Measurements from ENCODE around the gene DTNB. TPM values are rescaled to one million over a fixed set of nuclear protein-coding genes. Genes with fewer than 3 reads are reported as not detected.

DTNB gene
- total RNA-seq, 1 donor from 2014 or later: 8.5 TPM

GRCh38 chr2:25692143-25692542 lies 18.8 kb upstream of the DTNB start:
- H3K27ac Mint-ChIP-seq (ENCODE audit: unreplicated experiment): no peak overlapping the region
- H3K4me1 Mint-ChIP-seq (ENCODE audit: low read depth): peaks cover 20% of the 10 kb centered on the region
- no peaks in the 10 kb centered on the region for H3K36me3 Mint-ChIP-seq (ENCODE audit: low read depth)
- H3K27me3 Mint-ChIP-seq (ENCODE audit: low read depth): no peaks in the 10 kb centered on the region
- no peak for TF ChIP-seq CTCF (IDR thresholded peaks at IDR 0.05)
- no peak for DNase-seq (ENCODE audit: low spot score)
- H3K4me3 Mint-ChIP-seq (ENCODE audit: unreplicated experiment): no peak overlapping the region
- no peaks in the 10 kb centered on the region for H3K9me3 Mint-ChIP-seq (ENCODE audit: low read depth)

- no peak for DNase-seq (ENCODE audit: low spot score)
- Mint-ChIP-seq H3K9me3 (ENCODE audit: low read depth) (no peaks in the 10 kb centered on the region), H3K4me3 (ENCODE audit: unreplicated experiment) (no peak overlapping the region), H3K4me1 (ENCODE audit: low read depth) (peaks cover 20% of the 10 kb centered on the region), H3K27me3 (ENCODE audit: low read depth) (no peaks in the 10 kb centered on the region), H3K36me3 (ENCODE audit: low read depth) (no peaks in the 10 kb centered on the region), H3K27ac (ENCODE audit: unreplicated experiment) (no peak overlapping the region)
- TF ChIP-seq CTCF (IDR thresholded peaks at IDR 0.05): no peak
Measured at GRCh38 chr2:25690058-25690457, 16.7 kb upstream of the DTNB start.

GRCh38 chr2:25688236-25688635 lies 14.9 kb upstream of the DTNB start:
- no peaks in the 10 kb centered on the region for H3K36me3 Mint-ChIP-seq (ENCODE audit: low read depth)
- no peak overlapping the region for H3K27ac Mint-ChIP-seq (ENCODE audit: unreplicated experiment)
- DNase-seq (ENCODE audit: low spot score): no peak
- no peaks in the 10 kb centered on the region for H3K27me3 Mint-ChIP-seq (ENCODE audit: low read depth)
- no peak for TF ChIP-seq CTCF (IDR thresholded peaks at IDR 0.05)
- H3K4me3 Mint-ChIP-seq (ENCODE audit: unreplicated experiment): no peak overlapping the region
- no peaks in the 10 kb centered on the region for H3K9me3 Mint-ChIP-seq (ENCODE audit: low read depth)
- peaks cover 20% of the 10 kb centered on the region for H3K4me1 Mint-ChIP-seq (ENCODE audit: low read depth)

- no peak for TF ChIP-seq CTCF (IDR thresholded peaks at IDR 0.05)
- peaks cover 9% of the 10 kb centered on the region for H3K4me1 Mint-ChIP-seq (ENCODE audit: low read depth)
- no peaks in the 10 kb centered on the region for H3K9me3 Mint-ChIP-seq (ENCODE audit: low read depth)
- no peak for DNase-seq (ENCODE audit: low spot score)
- no peaks in the 10 kb centered on the region for H3K36me3 Mint-ChIP-seq (ENCODE audit: low read depth)
- no peaks in the 10 kb centered on the region for H3K27me3 Mint-ChIP-seq (ENCODE audit: low read depth)
- no peak overlapping the region for H3K4me3 Mint-ChIP-seq (ENCODE audit: unreplicated experiment)
- no peak overlapping the region for H3K27ac Mint-ChIP-seq (ENCODE audit: unreplicated experiment)
Measured at GRCh38 chr2:25685741-25686140, 12.4 kb upstream of the DTNB start.

GRCh38 chr2:25684577-25685473 lies 11.4 kb upstream of the DTNB start:
- H3K4me1 Mint-ChIP-seq (ENCODE audit: low read depth): peaks cover under 1% of the 10 kb centered on the region
- H3K36me3 Mint-ChIP-seq (ENCODE audit: low read depth): no peaks in the 10 kb centered on the region
- H3K27ac Mint-ChIP-seq (ENCODE audit: unreplicated experiment): no peak overlapping the region
- no peaks in the 10 kb centered on the region for H3K9me3 Mint-ChIP-seq (ENCODE audit: low read depth)
- no peak overlapping the region for H3K4me3 Mint-ChIP-seq (ENCODE audit: unreplicated experiment)
- no peak for TF ChIP-seq CTCF (IDR thresholded peaks at IDR 0.05)
- no peaks in the 10 kb centered on the region for H3K27me3 Mint-ChIP-seq (ENCODE audit: low read depth)
- no peak for DNase-seq (ENCODE audit: low spot score)
